SK-N-SH (cell line): ENCODE measurements around the gene REX1BD. TPM values are rescaled to one million over a fixed set of nuclear protein-coding genes. Genes with fewer than 3 reads are reported as not detected.
"Not testable (repeated sequence)": the region's sequence is repeated elsewhere in the genome, so short reads cannot be mapped to it uniquely, and the experiment has no call there.

ENCODE experiments used
- CTCF ChIA-PET: fragments of 300-600, 350-600 bp; formaldehyde crosslinking; extraction: SDS; loops from one replicate; lab custom pipeline; 2021; lab: Yijun Ruan, JAX
- POLR2A ChIA-PET: fragments of 350-600 bp; sonication (Branson Sonifier 250); formaldehyde crosslinking; extraction: SDS; loops from one replicate; lab custom pipeline; 2020; ENCODE audit warnings: antibody characterized with exemption, inconsistent platforms; lab: Yijun Ruan, JAX
- DNase-seq: peaks from one replicate; pipeline ENCODE4 v3.0.0; 2012
- H2AFZ ChIP-seq: fragments of 200-600 bp; sonication (generic); 2 replicates; pipeline ENCODE4 v1.8.1; 2016; ENCODE audit warnings: antibody characterized with exemption, mild to moderate bottlenecking, low read depth
- H3F3A ChIP-seq: fragments of 200-600 bp; sonication (generic); replicated peaks from 2 replicates; pipeline ENCODE3; 2016; ENCODE audit warnings: antibody characterized with exemption, mild to moderate bottlenecking; ENCODE audit not compliant: insufficient read depth
- H3K27ac ChIP-seq, 2 experiments: fragments of 200-500 bp in 1 of 2; fragments of 200-600 bp in 1 of 2; sonication (Bioruptor generic) in 1 of 2; sonication (generic), shearing (Covaris generic) in 1 of 2; 2 replicates each; pipeline versions ENCODE4 v1.5.1 to v1.6.1; 2014 to 2016; ENCODE audit warnings: low read depth in 2 of 2, inconsistent platforms in 1 of 2, low read length in 1 of 2, mild to moderate bottlenecking in 1 of 2, mixed read lengths in 1 of 2
- H3K27me3 ChIP-seq: fragments of 200-600 bp; sonication (generic), shearing (Covaris generic); 2 replicates; pipeline ENCODE4 v1.6.1; 2016; ENCODE audit warnings: mixed run types; ENCODE audit not compliant: insufficient read depth
- H3K36me3 ChIP-seq, 2 experiments: fragments of 200-500 bp in 1 of 2; fragments of 200-600 bp in 1 of 2; sonication (Bioruptor generic) in 1 of 2; sonication (generic) in 1 of 2; replicated peaks in 1 of 2; 2 replicates each; pipeline versions ENCODE3 to v1.5.1; 2014 to 2016; ENCODE audit warnings: low read length in 1 of 2, mild to moderate bottlenecking in 1 of 2; ENCODE audit not compliant: insufficient read depth in 2 of 2, control insufficient read depth in 1 of 2
- H3K4me1 ChIP-seq, 2 experiments: fragments of 200-500 bp in 1 of 2; fragments of 200-600 bp in 1 of 2; sonication (Bioruptor generic) in 1 of 2; sonication (generic), shearing (Covaris generic) in 1 of 2; 2 replicates each; pipeline versions ENCODE4 v1.5.1 to v1.6.1; 2014 to 2016; ENCODE audit warnings: low read depth in 1 of 2, low read length in 1 of 2, mixed run types in 1 of 2; ENCODE audit not compliant: insufficient read depth in 2 of 2, control insufficient read depth in 1 of 2
- H3K4me2 ChIP-seq: fragments of 200-600 bp; sonication (generic), shearing (Covaris generic); 2 replicates; pipeline ENCODE4 v1.6.1; 2017; ENCODE audit warnings: mixed run types
- H3K4me3 ChIP-seq, 2 experiments: fragments of 200-500 bp in 1 of 2; fragments of 200-600 bp in 1 of 2; sonication (Bioruptor generic) in 1 of 2; sonication (generic), shearing (Covaris generic) in 1 of 2; 2 replicates each; pipeline versions ENCODE4 v1.5.1 to v1.8.1; 2014 to 2016; ENCODE audit warnings: low read depth in 2 of 2, inconsistent platforms in 1 of 2, low read length in 1 of 2, mild to moderate bottlenecking in 1 of 2, mixed read lengths in 1 of 2, moderate library complexity in 1 of 2
- H3K79me2 ChIP-seq: fragments of 200-600 bp; sonication (generic); 2 replicates; pipeline ENCODE4 v1.8.1; 2017; ENCODE audit warnings: mild to moderate bottlenecking; ENCODE audit not compliant: insufficient read depth
- H3K9ac ChIP-seq: fragments of 200-600 bp; sonication (generic); 2 replicates; pipeline ENCODE4 v1.6.1; 2017; ENCODE audit warnings: mixed run types
- H3K9me2 ChIP-seq: fragments of 200-600 bp; sonication (generic); 2 replicates; pipeline ENCODE4 v1.6.1; 2017; ENCODE audit warnings: mixed run types
- H3K9me3 ChIP-seq: fragments of 200-600 bp; sonication (generic); 2 replicates; pipeline ENCODE4 v1.6.1; 2017; ENCODE audit warnings: mixed run types, mild to moderate bottlenecking, moderate library complexity
- H4K20me1 ChIP-seq: fragments of 200-600 bp; sonication (generic); 2 replicates; pipeline ENCODE4 v1.6.1; 2017; ENCODE audit warnings: mild to moderate bottlenecking, mixed run types; ENCODE audit not compliant: insufficient read depth
- CTCF ChIP-seq: fragments of 200-600 bp; sonication (generic); IDR thresholded peaks from 2 replicates; pipeline ENCODE4 v1.6.1; 2017; ENCODE audit warnings: antibody characterized with exemption, mild to moderate bottlenecking, moderate library complexity
- ELF1 ChIP-seq: IDR thresholded peaks from 2 replicates; pipeline ENCODE4 v1.4.0; 2012
- EZH2phosphoT487 ChIP-seq: fragments of 200-600 bp; sonication (generic); IDR thresholded peaks from 2 replicates; pipeline ENCODE4 v1.6.1; 2017; ENCODE audit warnings: low read depth, mixed run types, mild to moderate bottlenecking, antibody characterized with exemption, moderate library complexity, borderline replicate concordance
- FOXJ3 ChIP-seq: sonication (generic); formaldehyde crosslinking; IDR thresholded peaks from 2 replicates; pipeline ENCODE4 v1.5.1; 2020; ENCODE audit warnings: mild to moderate bottlenecking, missing genetic modification reagents
- GATA2 ChIP-seq: sonication (generic); formaldehyde crosslinking; IDR thresholded peaks from 2 replicates; pipeline ENCODE4 v1.5.0; 2020; ENCODE audit warnings: mild to moderate bottlenecking, missing genetic modification reagents
- JUND ChIP-seq: IDR thresholded peaks from 2 replicates; pipeline ENCODE4 v1.4.0; 2012
- POLR2AphosphoS5 ChIP-seq: IDR thresholded peaks from 2 replicates; pipeline ENCODE4 v1.6.1; 2012; ENCODE audit warnings: low read depth, low read length
- REST ChIP-seq: IDR thresholded peaks from 2 replicates; pipeline ENCODE4 v1.6.1; 2012; ENCODE audit warnings: mild to moderate bottlenecking, low read depth, low read length, moderate library complexity
- TCF12 ChIP-seq: IDR thresholded peaks from 2 replicates; pipeline ENCODE4 v1.4.0; 2012
- TEAD4 ChIP-seq: IDR thresholded peaks from 2 replicates; pipeline ENCODE4 v1.4.0; 2012; ENCODE audit warnings: mild to moderate bottlenecking, borderline replicate concordance; ENCODE audit not compliant: insufficient read depth
- WGBS: methylation state at CpG from one replicate; pipeline ENCODE4 v1.1.6; 2017; ENCODE audit warnings: low lambda C conversion rate; 5-methylcytosine and 5-hydroxymethylcytosine counted together
- polyA plus RNA-seq, 3 experiments: library from polyadenylated mRNA; depleted of rRNA; stranded (reverse); fragments of >200 nt; gene quantifications; 2 replicates each; pipeline ENCODE4 v1.2.3, GENCODE V29; 2012
- TF ChIP-seq, protein P1 (sequence below): IDR thresholded peaks from 2 replicates; pipeline ENCODE4 v1.4.0; 2012; ENCODE audit warnings: low read depth

REX1BD gene
- polyA plus RNA-seq, 1 of the 3 experiments (the other 2 are of a cell fraction), result 159 TPM

DNA sequence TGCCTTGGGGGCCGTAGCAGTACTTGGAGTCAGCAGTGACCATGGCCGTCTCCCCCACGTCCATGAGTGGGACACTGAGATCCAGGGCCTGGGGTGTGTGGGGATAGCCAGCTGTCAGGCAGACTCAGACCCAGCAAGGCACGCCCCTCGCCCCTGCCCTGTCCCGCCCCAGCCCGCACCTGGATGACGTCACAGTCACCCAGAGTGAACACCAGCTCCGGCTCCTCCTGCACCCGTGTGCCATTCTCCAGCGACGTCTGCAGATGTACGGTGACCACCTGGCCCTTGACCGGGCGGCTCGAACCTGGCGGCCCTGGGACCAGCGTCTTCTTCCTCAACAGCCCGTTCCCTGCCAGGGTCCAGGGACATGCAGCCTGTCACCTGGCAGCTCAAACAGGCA lies 49.2 kb upstream of the REX1BD start:
- ChIA-PET POLR2A (no interaction called here), CTCF (interaction anchor here (2.8 kb wide), 1 partner anchor 17 kb away, joined by 8 read pairs; the partner anchor contains the start of gene ELL)
- Histone ChIP-seq H3K9me3 (no peaks in the 10 kb centered on the region), H3K79me2 (peaks cover 17% of the 10 kb centered on the region), H3K9ac (no peak overlapping the region), H4K20me1 (no peaks in the 10 kb centered on the region), H3K9me2 (no peaks in the 10 kb centered on the region), H2AFZ (no peak overlapping the region), H3K4me3 (no peak overlapping the region), H3K27me3 (no peaks in the 10 kb centered on the region), H3K4me2 (no peak overlapping the region), H3K27ac (no peak overlapping the region), H3K36me3 (peaks cover 16 to 31% of the 10 kb centered on the region in 2 experiments), H3F3A (peaks cover 4% of the 10 kb centered on the region), H3K4me1 (peaks cover 0 to 15% of the 10 kb centered on the region in 2 experiments; a peak in 2 of 4 replicates)
- TF ChIP-seq POLR2AphosphoS5 (no peak), TEAD4 (no peak), EZH2phosphoT487 (no peak), CTCF (no peak), GATA2 (CRISPR knock-in tag) (no peak)
- 100% methylated on average over 5 of the region's 19 CpGs for WGBS
- no peak for DNase-seq

- H3K4me2 ChIP-seq, H4K20me1 ChIP-seq, H2AFZ ChIP-seq, H3K9ac ChIP-seq, DNase-seq, H3K27me3 ChIP-seq, CTCF ChIA-PET, H3K27ac ChIP-seq, H3K4me3 ChIP-seq, H3K9me3 ChIP-seq, POLR2A ChIA-PET, H3F3A ChIP-seq, H3K9me2 ChIP-seq: not testable (repeated sequence)
- 90% methylated on average over 1 of the region's 1 CpG for WGBS
- H3K79me2 ChIP-seq, result peaks cover 17% of the 10 kb centered on the region
- H3K36me3 ChIP-seq, result peaks cover 16 to 31% of the 10 kb centered on the region in 2 experiments
- H3K4me1 ChIP-seq, result peaks cover 0 to 15% of the 10 kb centered on the region in 2 experiments; a peak in 2 of 4 replicates
Observed at GRCh38 chr19:18540200-18540599, 48.4 kb upstream of the REX1BD start.

GRCh38 chr19:18541258-18541991 lies 47.2 kb upstream of the REX1BD start:
- peaks cover 16 to 29% of the 10 kb centered on the region in 2 experiments for H3K36me3 ChIP-seq
- CTCF ChIA-PET, result no interaction called here
- POLR2A ChIA-PET, result no interaction called here
- WGBS, result 95% methylated on average over 16 of the region's 21 CpGs
- no peak for DNase-seq
- H3K9me3 ChIP-seq, result no peaks in the 10 kb centered on the region
- no peaks in the 10 kb centered on the region for H3K27me3 ChIP-seq
- no peak overlapping the region for H3K27ac ChIP-seq
- peak overlapping the region; percentile 94; the same call in 1 of the 2 replicates for H3K4me2 ChIP-seq
- no peak overlapping the region for H2AFZ ChIP-seq
- H3K4me3 ChIP-seq, result no peak overlapping the region
- peaks cover 17% of the 10 kb centered on the region for H3K79me2 ChIP-seq
- peaks cover 4% of the 10 kb centered on the region for H3F3A ChIP-seq
- H3K9ac ChIP-seq, result no peak overlapping the region
- no peaks in the 10 kb centered on the region for H4K20me1 ChIP-seq
- peaks cover 0 to 15% of the 10 kb centered on the region in 2 experiments; a peak in 2 of 4 replicates for H3K4me1 ChIP-seq
- H3K9me2 ChIP-seq, result no peaks in the 10 kb centered on the region
- TF ChIP-seq CTCF, result no peak
- no peak for TF ChIP-seq REST
- TF ChIP-seq FOXJ3 (CRISPR knock-in tag), result no peak
- no peak for TF ChIP-seq ELF1
- TF ChIP-seq, protein P1, sequence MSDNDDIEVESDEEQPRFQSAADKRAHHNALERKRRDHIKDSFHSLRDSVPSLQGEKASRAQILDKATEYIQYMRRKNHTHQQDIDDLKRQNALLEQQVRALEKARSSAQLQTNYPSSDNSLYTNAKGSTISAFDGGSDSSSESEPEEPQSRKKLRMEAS, result no peak
- no peak for TF ChIP-seq JUND
- no peak for TF ChIP-seq TCF12
